EL (cell line): ENCODE data around the gene CD84.
A peak's percentile ranks its signal among the peaks of the same experiment; 100 is the strongest.
"Not testable (repeated sequence)": the region's sequence is repeated elsewhere in the genome, so short reads cannot be mapped to it uniquely, and the experiment has no call there.

Experiments
- DNase-seq: peaks from one replicate; pipeline ENCODE4 v3.0.0-alpha.2; 2016

CD84 gene

DNA sequence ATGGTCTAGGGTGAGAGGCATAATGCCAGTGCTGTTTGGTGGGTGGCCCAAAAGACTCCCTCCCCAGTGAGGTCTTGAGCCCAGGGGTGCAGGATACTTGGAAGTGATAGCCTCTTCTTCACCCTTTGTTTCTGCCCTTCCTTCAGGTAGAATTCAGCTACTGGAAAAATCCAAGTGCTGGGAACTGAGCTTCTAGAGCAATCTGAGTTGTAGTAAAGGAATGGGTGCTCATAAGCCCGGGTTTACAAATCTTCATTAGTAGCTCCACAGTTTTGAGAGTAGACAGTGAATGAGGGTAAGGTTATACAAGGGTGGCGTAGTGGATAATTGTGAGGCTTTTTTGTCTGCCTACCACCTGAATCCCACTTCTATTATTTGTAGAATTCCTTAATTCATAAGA is 29.2 kb upstream of the CD84 start:
- no peak for DNase-seq

DNA sequence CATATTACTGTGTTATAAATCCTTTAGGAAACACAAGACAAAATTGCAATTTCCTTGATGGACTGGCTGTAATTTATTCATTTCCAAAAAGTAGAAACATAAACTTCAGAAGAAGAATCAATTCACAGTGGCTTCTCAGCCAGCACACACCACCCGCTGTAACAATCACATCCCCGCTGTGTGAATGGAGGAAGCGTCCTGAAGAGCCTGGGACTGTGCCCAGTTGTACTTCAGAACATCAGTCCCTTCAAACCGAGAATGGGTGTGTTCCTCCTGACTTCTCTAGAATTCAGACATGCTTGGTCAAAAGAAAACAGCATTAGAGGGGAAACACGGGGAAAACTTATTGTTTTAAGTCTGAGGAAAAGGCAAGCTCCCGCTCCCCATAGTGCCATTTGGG is 28.8 kb upstream of the CD84 start:
- DNase-seq = no peak

DNA sequence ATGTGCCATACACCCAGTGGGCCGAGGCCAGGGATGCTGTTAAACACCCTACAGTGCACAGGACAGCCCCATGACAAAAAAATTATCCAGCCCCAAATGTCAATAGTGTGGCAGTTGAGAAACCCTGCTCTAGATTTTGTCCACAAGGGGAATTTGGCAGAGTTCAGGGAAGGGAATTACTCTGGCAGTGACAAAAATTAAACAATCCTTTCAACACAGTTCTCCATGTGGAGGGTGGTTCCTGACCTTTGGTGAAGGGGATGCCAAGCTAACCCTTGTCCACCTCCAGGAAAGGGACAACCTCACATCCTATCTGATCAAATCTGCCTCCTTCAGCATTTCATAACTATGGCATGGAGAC is 28.4 kb upstream of the CD84 start:
- no peak for DNase-seq

DNA sequence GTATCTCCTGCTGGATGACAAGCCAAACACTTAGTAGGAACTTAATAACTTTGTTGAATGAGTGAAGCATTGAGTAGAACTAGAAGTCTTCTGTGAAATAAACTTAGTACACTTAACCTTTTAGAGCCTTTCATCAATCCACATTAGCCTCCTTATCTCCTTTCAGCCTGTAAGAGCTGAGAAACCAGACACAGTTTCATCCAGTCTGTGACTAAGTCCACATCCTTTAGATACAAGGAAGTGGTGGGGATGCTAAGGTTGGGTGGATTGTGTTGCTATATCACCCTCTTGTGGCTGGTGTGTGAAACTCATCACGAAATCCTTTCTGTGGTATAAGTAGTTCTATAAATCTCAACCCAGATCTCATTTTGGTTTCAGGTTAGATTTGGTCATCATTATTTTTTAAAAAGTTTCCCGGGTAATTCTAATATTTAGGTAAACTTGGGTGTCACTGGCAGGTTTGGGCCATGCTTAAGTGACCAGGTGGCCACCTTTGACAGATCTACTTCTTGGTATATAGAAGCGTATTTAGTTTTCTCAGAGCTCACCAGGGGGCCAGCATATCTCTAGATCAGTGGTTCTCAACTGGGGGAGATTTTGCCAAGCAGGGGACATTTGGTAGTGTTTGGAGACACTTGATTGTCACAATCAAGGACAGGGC is 27.8 kb upstream of the CD84 start:
- DNase-seq = peak; percentile 68

DNA sequence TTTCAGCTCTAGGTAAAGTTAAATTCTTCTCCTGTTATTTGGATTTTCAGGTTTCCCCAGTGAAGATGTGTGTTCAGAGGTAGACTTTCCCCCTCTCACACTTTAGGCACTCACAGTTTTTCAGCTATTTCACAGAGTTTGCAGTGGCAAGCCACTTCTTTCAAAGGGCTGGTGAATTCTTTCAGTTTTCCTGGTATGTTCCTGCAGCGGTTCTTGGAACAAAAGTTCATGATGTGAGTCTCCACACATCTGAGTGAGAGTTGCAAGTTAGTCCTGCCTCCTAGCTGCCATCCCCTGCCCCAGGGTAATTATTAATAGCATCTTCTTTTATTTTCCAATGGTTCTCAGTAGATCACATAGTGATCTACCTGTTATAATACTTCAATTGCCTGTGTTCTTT is 27.3 kb upstream of the CD84 start:
- no peak for DNase-seq

DNA sequence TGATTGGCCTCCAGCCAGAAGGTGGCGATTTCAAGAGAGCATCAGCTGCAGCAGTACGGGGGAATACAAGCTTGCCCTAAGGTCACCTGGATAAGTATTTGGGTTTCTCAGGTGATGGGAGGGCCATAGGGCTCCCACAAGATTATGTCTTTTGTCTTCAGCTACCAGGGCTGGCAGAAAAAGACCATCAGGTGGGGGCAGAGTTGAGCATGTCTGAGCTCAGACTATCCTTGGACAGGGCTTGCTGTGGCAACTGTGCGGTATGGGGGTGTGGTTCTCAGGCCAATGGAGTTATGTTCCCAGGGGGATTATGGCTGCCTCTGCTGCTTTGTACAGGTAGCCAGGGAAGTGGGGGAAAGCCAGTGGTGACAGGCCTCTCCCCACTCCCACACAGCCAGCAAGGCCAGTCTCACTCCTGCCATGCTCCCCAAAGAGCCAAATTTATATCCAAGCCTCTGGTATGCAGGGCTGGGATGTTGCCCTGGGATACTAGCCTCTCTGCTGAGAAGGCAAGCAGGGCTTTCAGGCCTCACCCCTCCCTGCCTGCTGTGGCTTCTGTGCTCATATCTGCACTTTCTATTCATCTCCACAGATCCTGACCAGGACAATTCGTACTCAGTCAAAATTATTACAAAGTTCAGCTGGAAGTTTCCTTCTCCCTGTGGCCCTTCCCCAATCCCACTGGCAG is 26.6 kb upstream of the CD84 start:
- no peak for DNase-seq

DNA sequence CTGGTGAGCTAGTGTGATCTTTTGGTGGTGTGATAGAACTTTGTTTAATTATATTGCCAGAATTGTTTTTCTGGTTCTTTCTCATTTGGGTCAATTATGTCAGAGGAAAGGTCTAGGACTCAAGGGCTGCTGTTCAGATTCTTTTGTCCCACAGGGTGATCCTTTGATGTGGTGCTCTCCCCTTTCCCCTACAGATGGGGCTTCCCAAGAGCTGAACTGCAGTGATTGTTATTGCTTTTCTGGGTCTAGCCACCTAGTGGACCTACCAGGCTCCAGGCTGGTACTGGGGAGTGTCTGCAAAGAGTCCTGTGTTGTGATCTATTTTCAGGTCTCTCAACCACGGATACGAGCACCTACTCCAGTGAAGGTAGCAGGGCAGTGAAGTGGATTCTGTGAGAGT is 25.9 kb upstream of the CD84 start:
- DNase-seq = no peak

DNA sequence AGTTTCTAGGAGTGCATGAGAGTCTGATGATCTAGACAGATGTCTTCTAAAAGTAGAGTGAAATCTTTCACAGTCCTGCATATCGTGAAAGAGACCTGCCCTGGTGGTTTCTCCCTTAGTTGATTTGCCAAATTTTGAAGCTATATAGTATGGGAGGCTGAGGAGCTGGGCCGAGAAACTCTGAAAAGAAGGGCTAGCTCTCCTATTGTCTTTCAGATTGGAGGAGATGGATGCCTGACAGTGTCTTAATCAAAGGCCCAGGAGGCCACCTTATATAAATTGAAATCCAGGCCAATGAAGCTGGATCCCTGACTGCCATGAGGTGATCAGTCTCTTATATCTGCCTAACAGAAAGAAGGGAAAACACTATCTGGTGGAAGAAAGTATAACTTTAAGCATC is 18.4 kb upstream of the CD84 start:
- DNase-seq = no peak

DNA sequence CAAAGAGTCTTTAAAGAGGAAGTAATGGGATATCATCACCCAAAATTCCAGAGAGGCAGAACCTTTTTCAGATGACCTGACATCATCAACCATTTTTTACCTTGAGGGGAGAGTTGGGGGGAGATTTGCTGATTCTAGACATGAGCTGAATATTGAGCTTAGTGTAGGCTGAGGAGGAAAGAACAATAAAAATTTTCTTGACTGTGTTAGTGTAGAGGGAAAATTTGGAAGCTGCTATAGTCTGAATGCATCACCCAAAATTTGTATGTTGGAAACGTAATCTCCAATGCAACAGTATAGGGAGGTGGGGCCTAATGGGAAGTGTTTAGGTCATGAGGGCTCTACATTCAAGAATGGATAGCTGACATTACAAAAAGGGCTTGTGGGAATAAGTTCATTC is 17.8 kb upstream of the CD84 start:
- DNase-seq = no peak

DNA sequence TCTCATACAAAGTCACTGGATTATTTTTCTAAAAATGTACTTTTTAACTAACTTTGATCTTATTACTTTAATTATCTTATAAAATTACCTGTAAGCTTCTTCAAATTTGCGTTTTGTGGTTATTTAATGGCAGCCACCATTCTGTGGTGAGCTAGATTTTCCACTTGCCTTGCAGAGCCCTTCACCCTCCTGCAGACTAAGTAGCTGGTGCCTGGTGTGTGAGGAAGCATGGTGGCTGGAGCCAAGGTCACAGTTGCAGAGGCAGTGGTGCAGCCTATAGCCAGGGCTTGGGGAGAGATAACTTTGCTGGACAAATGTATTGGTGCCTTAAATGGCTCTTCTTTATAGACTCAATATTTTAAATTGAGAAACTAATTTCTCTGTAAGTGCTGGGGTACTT is 11.2 kb upstream of the CD84 start:
- DNase-seq = no peak

DNA sequence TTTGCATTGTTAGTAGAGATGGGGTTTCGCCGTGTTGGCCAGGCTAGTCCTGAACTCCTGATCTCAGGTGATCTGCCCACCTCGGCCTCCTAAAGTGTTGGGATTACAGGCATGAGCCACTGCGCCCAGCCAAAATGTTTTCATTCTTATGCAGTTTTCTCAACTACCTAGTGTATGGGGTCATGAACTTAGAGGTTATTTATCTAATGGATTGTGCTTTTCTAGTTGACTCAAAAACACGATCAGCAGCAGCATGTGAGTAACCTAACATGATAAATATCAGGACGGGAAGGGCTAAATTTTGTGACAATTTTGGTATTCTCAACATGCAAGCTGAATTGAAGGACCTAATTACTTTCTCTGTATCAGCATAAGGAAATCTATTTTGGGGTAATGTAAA is 9.2 kb upstream of the CD84 start:
- DNase-seq = no peak

DNA sequence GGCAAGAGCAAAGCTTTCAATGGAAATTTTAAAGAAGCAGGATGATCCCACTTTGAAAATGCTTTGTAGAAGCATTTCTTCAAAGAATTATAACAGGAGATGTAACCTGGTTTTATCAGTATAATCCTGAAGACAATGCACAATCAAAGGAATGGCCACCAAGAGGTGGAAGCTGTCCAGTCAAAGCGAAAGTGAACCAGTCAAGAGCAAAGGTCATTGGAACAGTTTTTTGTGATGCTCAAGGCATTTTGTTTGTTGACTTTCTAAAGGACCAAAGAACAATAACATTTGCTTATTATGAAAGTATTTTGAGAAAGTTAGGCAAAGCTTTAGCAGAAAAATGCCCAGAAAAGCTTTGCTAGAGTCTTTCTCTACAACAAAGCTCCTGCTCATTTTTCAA is 5.5 kb upstream of the CD84 start:
- DNase-seq = no peak

DNA sequence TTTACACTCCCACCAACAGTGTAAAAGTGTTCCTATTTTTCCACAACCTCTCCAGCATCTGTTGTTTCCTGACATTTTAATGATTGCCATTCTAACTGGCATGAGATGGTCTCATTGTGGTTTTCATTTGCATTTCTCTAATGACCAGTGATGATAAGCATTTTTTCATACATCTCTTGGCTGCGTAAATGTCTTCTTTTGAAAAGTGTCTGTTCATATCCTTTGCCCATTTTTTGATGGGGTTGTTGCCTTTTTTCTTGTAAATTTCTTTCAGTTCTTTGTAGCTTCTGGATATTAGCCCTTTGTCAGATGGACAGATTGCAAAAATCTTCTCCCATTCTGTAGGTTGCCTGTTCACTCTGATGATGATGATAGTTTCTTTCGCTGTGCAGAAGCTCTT is 3.7 kb upstream of the CD84 start:
- not testable (repeated sequence) for DNase-seq

DNA sequence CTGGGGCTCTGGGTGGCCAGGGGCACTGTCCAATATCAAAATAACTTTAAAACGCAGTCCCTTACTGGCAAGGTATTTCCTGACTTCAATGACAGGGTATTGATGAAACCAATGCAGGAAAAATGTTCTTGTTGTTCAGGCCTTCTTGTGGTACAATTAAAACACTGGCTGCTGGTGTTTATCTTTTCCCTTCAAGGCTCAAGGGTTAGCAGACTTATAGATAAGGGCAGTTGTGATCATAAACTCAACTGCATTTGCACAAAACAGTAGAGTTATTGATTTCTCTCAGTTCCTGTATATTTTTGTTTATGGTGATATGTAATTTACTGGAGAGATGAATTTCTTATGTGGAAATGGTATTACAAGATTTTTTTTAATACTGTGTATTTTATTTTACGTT is 2.7 kb upstream of the CD84 start:
- no peak for DNase-seq

DNA sequence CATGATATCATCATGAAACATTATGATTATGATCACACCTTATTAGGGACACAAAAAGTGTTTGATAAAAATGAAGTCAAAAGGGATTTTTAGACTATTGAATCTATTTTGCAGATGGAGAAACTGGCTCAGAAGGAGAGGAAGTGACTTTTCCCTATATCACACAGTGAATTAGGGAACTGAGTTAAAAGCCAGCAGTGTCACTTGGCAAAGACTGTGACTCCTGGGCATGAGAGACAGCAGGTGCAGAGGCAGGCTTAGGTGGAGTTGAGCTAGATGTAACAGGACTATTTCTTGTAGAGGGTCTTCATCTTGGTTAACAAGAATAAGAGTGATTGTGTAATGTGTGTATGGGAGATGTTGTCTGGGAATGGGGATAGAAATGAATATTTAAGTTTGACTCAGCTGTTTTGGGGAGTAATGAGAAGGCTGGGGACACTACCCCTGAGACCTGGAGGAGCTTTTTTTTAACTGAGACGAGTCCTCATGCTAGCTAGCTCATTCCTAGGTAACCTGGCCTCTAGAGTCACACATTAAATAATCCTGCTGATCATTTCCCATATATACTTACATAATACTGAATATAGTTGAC is 1.0 kb upstream of the CD84 start:
- no peak for DNase-seq

DNA sequence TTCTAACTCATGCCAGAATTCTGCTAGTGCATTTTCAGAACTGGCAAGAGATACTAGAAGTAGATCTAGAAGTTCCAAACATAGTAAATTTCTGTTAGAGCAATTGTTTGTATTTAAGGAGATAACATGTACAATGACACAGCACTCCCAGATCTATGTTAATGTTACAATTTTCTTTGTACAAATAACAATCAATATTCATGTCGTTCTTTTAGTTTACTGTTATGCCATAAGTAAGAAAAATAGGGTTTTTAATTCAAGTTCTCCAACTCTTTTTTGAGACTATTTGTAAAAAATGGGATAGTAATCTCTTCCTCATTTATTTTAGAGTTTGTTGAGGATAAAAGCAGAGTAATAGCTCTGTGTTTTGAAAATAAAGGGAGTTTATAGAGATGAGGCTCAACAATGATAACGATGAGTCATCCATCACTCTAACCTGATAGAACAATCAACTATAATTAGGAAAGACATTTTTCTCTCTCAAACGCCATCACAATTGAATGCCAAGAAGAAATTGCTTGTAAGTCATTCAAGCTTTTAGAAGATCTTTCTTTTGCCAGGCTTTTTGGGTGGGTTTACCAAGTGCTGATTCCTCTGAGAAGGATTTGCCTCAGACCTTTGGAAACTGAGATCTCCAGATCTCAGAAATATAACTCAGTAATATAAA is 638 bp downstream of the CD84 start:
- no peak for DNase-seq

DNA sequence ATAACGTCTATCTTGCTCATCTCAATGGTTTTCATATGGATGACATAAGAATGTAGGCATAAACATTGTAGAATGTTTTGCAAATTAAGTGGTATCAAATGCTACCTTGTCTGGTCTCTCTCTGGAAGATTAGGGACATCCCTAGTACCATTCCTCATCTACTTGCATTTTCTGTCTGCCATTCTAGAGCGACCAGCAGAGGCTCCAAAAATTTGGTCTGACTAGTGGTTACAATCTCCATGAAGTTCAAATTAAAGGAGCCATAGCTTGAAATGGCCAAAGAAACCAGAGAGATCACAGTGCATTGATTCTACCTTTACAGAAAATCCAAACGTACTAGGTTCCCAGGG is 1.1 kb downstream of the CD84 start:
- DNase-seq = no peak

DNA sequence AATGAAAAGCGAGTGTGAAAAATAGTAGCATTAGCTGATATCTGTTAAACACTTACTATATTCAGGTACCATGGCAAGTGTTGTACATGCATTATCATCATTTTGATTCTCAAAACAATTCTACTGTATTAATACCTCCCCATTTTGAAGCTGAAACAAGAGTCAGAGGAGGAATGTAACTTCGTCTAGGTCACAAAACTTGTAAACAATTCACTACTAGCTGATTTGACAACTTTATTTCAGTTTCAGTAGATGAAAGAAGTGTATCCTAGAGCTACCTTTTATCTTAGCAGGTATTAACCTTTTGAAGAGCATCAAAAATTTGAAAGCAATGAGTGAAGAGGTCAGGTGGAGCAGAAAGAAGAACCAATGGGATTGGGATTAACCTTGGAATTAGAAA is 1.6 kb downstream of the CD84 start:
- no peak for DNase-seq

DNA sequence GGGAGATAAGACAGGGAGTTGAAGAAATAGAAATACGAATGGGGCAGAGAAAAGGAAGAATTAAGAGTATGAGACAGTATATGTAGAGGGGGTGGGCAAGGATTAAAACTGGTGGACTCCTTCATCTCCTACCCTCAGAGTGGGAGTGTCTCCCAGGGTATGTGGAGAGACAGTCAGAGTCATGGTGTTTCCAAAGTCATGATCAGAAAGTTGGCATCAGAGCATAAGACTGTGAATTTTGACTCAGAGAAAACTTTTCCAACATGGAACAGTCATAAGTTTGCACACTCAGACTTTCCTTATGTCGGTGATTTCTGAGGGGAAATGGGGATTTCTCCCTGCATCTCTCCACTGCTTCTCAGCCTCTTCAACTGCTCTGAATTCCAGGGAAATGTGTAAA is 2.4 kb downstream of the CD84 start:
- DNase-seq = no peak

DNA sequence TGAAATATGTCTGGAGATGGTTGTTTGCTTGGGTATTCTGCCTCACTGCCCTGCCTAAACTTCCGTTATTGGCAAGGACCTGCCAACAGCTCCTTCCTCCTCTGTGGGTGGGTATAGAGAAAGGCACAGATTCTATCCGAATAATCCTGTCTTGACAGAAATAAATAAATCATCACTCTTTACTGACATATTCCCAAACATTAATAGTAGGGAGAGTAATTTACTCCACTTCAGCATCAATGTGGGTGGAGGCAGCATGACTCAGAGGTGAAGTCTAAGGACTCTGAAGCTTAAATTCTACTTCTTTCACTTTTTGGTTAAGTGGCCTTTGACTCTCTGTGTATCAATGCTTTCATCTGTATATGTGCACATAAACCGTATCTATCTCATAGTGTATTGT is 2.9 kb downstream of the CD84 start:
- no peak for DNase-seq

DNA sequence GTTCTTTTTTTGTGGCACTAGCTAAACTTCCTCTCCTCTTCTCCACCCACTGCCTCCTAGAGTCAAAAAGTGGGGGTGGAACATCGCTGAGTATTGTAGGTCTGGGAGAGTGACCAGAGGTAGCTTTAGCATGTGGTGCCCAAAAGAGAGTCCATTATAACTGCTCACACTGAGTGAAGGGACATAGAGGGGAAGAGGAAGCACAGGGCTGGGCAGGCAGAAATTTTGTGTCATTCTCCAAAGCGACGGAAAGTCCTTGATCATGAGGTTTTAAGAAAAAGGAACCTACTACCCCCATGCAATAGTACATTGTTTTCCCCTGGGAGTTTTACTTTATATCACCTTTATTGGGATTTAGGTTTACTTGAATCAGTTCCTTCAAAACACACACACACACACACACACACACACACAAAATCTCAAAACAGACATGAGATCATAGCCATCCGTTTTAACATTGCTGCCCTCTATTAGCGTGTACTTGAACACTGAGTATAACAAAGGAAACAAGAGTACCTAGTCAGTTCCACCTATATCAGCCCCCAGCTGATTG is 4.1 kb downstream of the CD84 start:
- DNase-seq = no peak

DNA sequence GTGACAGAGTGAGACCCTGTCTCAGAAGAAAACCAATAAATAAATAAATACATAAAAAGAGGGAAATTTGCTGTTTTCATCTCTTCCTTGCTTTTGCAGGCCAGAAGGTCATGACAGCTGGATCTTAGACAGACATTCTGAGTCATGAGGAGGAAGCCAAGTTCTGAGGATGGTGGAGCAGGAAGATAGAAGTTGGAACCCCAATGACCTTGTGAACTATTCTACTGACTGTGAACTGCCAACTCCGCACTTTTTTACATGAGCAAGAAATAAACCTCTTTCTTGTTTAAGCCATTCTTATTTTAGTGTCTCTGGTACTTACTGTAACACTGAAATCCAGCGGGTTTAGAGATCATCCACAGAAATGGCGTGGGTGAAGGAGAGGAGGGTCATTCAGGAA is 8.5 kb downstream of the CD84 start:
- DNase-seq = no peak

DNA sequence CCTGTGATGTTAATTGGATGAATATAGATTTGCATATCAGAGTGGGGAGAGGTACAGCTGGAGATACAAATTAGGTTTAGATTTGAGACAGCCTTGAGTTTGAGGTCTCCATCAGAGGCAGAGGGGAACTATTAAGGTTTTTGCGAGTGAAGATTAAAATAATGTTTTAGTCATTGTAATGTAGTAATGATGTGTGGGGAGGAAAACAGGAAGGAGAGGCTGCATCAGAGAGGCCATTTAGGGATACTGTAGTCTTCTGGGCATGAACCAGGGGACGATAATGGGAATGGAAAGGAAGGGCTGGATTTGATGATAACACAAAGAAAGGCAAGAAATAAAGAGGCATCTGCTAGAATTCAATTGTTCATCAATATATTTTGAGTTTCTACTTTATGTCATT is 9.5 kb downstream of the CD84 start:
- no peak for DNase-seq
